ENCODE results near the gene SLC39A11.

DNA sequence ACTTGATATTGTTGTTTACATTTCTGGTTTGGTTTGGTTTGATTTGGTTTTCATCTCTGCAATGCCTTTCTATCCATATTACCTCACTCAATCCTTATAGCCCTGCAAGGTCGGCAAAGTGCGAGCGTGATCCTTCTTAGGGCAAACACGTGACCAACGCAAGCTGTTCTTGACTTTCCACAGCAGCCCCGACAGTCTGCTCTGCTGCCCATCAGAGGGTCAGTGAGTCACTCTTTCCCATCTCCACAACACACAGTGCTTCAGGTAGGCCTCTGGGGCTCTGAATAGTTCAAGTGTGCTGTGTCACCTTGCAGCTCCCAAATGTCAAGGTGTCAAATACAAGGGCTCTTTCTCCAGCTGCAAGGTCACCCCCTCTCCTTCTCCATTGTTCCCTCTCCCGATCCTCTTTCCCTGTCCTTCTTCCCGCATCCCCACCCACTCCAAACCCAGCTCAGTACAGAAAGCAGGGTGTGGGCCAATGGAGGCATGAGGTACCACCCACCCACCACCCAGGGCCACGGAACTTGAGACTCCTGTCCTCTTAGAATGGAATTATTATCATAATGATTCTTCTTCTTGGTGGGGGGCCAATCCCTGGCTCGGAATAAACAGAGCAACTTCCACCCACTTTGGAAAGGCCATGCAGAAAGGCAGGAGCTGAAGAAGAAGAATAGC, 139.7 kb downstream of the SLC39A11 start:
- TF ChIP-seq POLR2A (IDR thresholded peaks at IDR 0.05) (no peak), EP300 (IDR thresholded peaks at IDR 0.05) (no peak), POLR2AphosphoS5 (IDR thresholded peaks at IDR 0.05) (no peak)
- TF ChIP-seq, protein P1, sequence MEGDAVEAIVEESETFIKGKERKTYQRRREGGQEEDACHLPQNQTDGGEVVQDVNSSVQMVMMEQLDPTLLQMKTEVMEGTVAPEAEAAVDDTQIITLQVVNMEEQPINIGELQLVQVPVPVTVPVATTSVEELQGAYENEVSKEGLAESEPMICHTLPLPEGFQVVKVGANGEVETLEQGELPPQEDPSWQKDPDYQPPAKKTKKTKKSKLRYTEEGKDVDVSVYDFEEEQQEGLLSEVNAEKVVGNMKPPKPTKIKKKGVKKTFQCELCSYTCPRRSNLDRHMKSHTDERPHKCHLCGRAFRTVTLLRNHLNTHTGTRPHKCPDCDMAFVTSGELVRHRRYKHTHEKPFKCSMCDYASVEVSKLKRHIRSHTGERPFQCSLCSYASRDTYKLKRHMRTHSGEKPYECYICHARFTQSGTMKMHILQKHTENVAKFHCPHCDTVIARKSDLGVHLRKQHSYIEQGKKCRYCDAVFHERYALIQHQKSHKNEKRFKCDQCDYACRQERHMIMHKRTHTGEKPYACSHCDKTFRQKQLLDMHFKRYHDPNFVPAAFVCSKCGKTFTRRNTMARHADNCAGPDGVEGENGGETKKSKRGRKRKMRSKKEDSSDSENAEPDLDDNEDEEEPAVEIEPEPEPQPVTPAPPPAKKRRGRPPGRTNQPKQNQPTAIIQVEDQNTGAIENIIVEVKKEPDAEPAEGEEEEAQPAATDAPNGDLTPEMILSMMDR (IDR thresholded peaks at IDR 0.05), result no peak

Measured in upper lobe of left lung (tissue), 4 donors.